Astrocyte (in vitro differentiated cells and primary cell): ENCODE data around the gene SLC25A42.

Source experiments
- EZH2 ChIP-seq: IDR thresholded peaks from 2 replicates; pipeline ENCODE4 v1.6.1; 2012; ENCODE audit warnings: mild to moderate bottlenecking, low read length, inconsistent platforms; ENCODE audit not compliant: insufficient read depth
- TF ChIP-seq, protein P1 (sequence below): IDR thresholded peaks from 2 replicates; pipeline ENCODE4 v1.5.1; 2011; ENCODE audit warnings: low read depth, mild to moderate bottlenecking, inconsistent platforms, low read length, moderate library complexity; ENCODE audit not compliant: insufficient read depth

DNA sequence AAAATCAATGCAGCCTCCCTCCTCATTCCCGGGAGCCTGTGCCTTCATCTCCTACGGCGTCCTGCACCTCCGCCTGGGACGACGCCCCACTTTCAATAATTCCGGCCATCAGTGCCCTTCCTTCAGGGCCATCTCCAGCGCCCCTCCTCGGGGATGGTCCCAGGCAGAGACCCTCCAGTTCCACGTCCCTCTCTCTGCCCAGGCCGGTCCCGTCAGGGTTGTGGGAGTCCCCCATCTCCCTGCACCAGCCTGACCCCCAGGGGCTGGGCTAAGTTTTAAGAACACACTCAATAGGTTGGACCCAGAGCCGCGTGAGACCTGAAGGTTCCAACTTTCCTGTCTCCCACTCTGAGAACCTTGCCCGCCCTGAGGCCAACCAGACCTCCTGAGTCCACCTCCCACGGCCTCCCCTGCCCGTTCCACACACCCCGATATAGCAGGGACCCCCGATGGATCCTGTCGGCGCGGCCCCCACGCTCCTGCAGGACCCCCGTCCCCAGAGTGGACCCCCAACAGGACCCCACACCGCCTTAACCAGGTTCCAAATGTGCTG lies 73.8 kb downstream of the SLC25A42 start:
- TF ChIP-seq, protein P1, sequence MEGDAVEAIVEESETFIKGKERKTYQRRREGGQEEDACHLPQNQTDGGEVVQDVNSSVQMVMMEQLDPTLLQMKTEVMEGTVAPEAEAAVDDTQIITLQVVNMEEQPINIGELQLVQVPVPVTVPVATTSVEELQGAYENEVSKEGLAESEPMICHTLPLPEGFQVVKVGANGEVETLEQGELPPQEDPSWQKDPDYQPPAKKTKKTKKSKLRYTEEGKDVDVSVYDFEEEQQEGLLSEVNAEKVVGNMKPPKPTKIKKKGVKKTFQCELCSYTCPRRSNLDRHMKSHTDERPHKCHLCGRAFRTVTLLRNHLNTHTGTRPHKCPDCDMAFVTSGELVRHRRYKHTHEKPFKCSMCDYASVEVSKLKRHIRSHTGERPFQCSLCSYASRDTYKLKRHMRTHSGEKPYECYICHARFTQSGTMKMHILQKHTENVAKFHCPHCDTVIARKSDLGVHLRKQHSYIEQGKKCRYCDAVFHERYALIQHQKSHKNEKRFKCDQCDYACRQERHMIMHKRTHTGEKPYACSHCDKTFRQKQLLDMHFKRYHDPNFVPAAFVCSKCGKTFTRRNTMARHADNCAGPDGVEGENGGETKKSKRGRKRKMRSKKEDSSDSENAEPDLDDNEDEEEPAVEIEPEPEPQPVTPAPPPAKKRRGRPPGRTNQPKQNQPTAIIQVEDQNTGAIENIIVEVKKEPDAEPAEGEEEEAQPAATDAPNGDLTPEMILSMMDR = no peak
- TF ChIP-seq EZH2 = no peak
